Right lobe of liver (tissue), 6 donors: ENCODE data around the gene SH3TC1. TPM values are rescaled to one million over a fixed set of nuclear protein-coding genes. Genes with fewer than 3 reads are reported as not detected.

Experiments used
- ATAC-seq, 4 donors: fragments of 200-7000 bp; cut with Tn5 transposase; one replicate each; pipeline ENCODE4 v1.9.1; 2020; ENCODE audit warnings: mild to moderate bottlenecking in 4 of 4, moderate library complexity in 4 of 4
- DNase-seq, 3 donors: peaks; one replicate each; pipeline ENCODE4 v3.0.0-alpha.2; 2020
- H3K27ac ChIP-seq, 3 donors: fragments of 200-600 bp; one replicate each; pipeline ENCODE4 v1.8.0; 2022
- H3K27me3 ChIP-seq, 2 donors: fragments of 200-600 bp; one replicate each; pipeline ENCODE4 v1.8.0; 2022
- H3K36me3 ChIP-seq, 4 donors: fragments of 200-600 bp; sonication (generic) in 1 of 4; one replicate each; pipeline versions ENCODE4 v1.5.1 to v1.8.0; 2017 to 2022; ENCODE audit warnings: control low read depth in 1 of 4
- H3K4me1 ChIP-seq, 4 donors: fragments of 200-600 bp; sonication (generic) in 1 of 4; one replicate each; pipeline versions ENCODE4 v1.5.1 to v1.8.0; 2017 to 2022; ENCODE audit warnings: control low read depth in 1 of 4
- H3K4me3 ChIP-seq, 3 donors: fragments of 200-600 bp; one replicate each; pipeline ENCODE4 v1.8.0; 2022
- H3K9me3 ChIP-seq, 4 donors: fragments of 200-600 bp; sonication (generic) in 1 of 4; one replicate each; pipeline versions ENCODE4 v1.5.1 to v1.8.0; 2017 to 2022; ENCODE audit warnings: control low read depth in 1 of 4
- CTCF ChIP-seq, 4 donors: fragments of 200-600 bp in 3 of 4; fragments of 450-650 bp in 1 of 4; IDR thresholded peaks; one replicate each; pipeline versions ENCODE4 v1.5.1 to v1.8.0; 2016 to 2022; ENCODE audit warnings: antibody characterized with exemption in 4 of 4, mild to moderate bottlenecking in 2 of 4
- POLR2A ChIP-seq: fragments of 450-650 bp; IDR thresholded peaks from one replicate; pipeline ENCODE4 v1.6.1; 2017; ENCODE audit warnings: antibody characterized with exemption, mild to moderate bottlenecking
- WGBS: methylation state at CpG from one replicate; pipeline ENCODE4 v1.1.6; 2018; ENCODE audit warnings: low coverage, low lambda C conversion rate; ENCODE audit not compliant: insufficient coverage; ENCODE audit errors: missing lambda C conversion rate; 5-methylcytosine and 5-hydroxymethylcytosine counted together
- intact Hi-C, 2 donors: fragments of 100-400 bp; cut with DNase I; formaldehyde crosslinking; loops; one replicate each; pipeline versions ENCODE4 v1.11.2 to v1.14.1; 2022
- total RNA-seq, 6 experiments: library from RNA; depleted of rRNA in 2 of 6; stranded (reverse); fragments of >200 nt in 2 of 6; fragmentation: NEBNext Ultra II Directional in 3 of 6; extraction: Animal tissue kit (Norgen Biotek cat#: 25700) in 3 of 6; gene quantifications; one replicate each; pipeline versions ENCODE4 v1.1.0 to v1.2.4, GENCODE V29; 2016 to 2023
- donor health status: DM: no; HTN: yes; CAD: no.
- donor health status: DM: no; HTN: no; CAD: no.
- donor health status: DM: no; HTN: no; CAD: no.
- donor health status: DM: no; HTN: yes; CAD: no.
- donor health status: DM: no; HTN: yes; CAD: no.

The SH3TC1 gene
- total RNA-seq, 6 experiments from 2014 or later, result 13.2 to 48.0 (median 24.9) TPM

DNA sequence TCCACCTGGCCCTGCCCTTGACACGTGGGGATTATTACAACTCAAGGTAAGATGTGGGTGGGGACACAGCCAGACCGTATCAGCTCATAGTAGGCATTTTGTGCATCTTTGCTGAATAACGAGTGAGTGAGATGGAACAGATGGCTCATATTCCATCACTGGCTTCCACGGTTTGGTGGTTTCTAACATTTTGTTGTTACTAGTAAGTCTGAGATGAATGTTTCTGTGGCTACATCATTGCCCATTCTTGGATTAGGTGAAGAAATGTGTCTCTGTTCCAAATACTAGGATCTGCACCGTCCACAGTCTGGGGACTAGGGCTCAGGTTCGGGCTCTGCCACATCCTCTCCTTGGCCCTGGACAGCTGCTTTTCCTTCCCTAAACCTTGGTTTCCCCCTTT lies 44.0 kb upstream of the SH3TC1 start:
- 62% methylated on average over 4 of the region's 6 CpGs for WGBS
- H3K36me3 ChIP-seq, result no peaks in the 10 kb centered on the region
- H3K27me3 ChIP-seq, result no peaks in the 10 kb centered on the region
- ATAC-seq (no peak), DNase-seq (no peak)
- no peak overlapping the region for H3K4me3 ChIP-seq
- intact Hi-C loops, result loop anchor here in 1 of 2 donors (10.0 kb wide), 1 partner anchor 100 kb away; no protein-coding TSS in a partner anchor
- TF ChIP-seq POLR2A (no peak), CTCF (IDR thresholded peaks at IDR 0.05) (no peak)
- no peak overlapping the region for H3K27ac ChIP-seq
- H3K4me1 ChIP-seq, result peaks cover 0 to 16% (median 0%) of the 10 kb centered on the region in 4 donors
- no peaks in the 10 kb centered on the region for H3K9me3 ChIP-seq

- no peak for TF ChIP-seq CTCF (IDR thresholded peaks at IDR 0.05)
- no peak for TF ChIP-seq POLR2A
- WGBS, result 93% methylated on average over 10 of the region's 14 CpGs
- ATAC-seq (no peak), DNase-seq (no peak)
- H3K36me3 ChIP-seq, result no peaks in the 10 kb centered on the region
- intact Hi-C loops, result loop anchor here in 1 of 2 donors (10.0 kb wide), 1 partner anchor 101 kb away; no protein-coding TSS in a partner anchor
- H3K27me3 ChIP-seq, result no peaks in the 10 kb centered on the region
- no peak overlapping the region for H3K4me3 ChIP-seq
- H3K4me1 ChIP-seq, result peaks cover 0 to 16% (median 0%) of the 10 kb centered on the region in 4 donors
- H3K27ac ChIP-seq, result no peak overlapping the region
- no peaks in the 10 kb centered on the region for H3K9me3 ChIP-seq
These were observed 43.2 kb upstream of the SH3TC1 start for GRCh38 chr4:8155660-8156421.

GRCh38 chr4:8156617-8157016 lies 42.5 kb upstream of the SH3TC1 start:
- H3K27ac ChIP-seq, result no peak overlapping the region
- ATAC-seq, result no peak
- 60% methylated on average over 1 of the region's 8 CpGs for WGBS

GRCh38 chr4:8157496-8157895 lies 41.6 kb upstream of the SH3TC1 start:
- H3K27me3 ChIP-seq, result no peaks in the 10 kb centered on the region
- DNase-seq, result peak in 1 of 3 donors; percentile 59
- TF ChIP-seq POLR2A (no peak), CTCF (IDR thresholded peaks at IDR 0.05) (no peak)

More at GRCh38 chr4:8156617-8157016, 42.5 kb upstream of the SH3TC1 start:
- H3K4me1 ChIP-seq, result peaks cover 0 to 16% (median 0%) of the 10 kb centered on the region in 4 donors
- H3K36me3 ChIP-seq, result no peaks in the 10 kb centered on the region
- no peaks in the 10 kb centered on the region for H3K27me3 ChIP-seq
- no peak overlapping the region for H3K4me3 ChIP-seq
- no peak for TF ChIP-seq POLR2A
- TF ChIP-seq CTCF (IDR thresholded peaks at IDR 0.05), result no peak
- DNase-seq, result no peak
- intact Hi-C loops, result loop anchor here in 1 of 2 donors (10.0 kb wide), 1 partner anchor 102 kb away; no protein-coding TSS in a partner anchor
- H3K9me3 ChIP-seq, result no peaks in the 10 kb centered on the region

More at GRCh38 chr4:8157496-8157895, 41.6 kb upstream of the SH3TC1 start:
- H3K27ac ChIP-seq, result no peak overlapping the region
- H3K4me1 ChIP-seq, result peaks cover 0 to 16% (median 0%) of the 10 kb centered on the region in 4 donors
- H3K4me3 ChIP-seq, result peak overlapping the region; percentile 52 to 75 (median 67)
- ATAC-seq, result no peak
- intact Hi-C loops, result loop anchor here in 1 of 2 donors (10.0 kb wide), 1 partner anchor 103 kb away; no protein-coding TSS in a partner anchor
- no peaks in the 10 kb centered on the region for H3K36me3 ChIP-seq
- H3K9me3 ChIP-seq, result no peaks in the 10 kb centered on the region
- 54% methylated on average over 3 of the region's 15 CpGs for whole genome bisulfite sequencing
